Bronchus fibroblast of lung (primary cell): ENCODE measurements around the gene PYROXD2. TPM values are rescaled to one million over a fixed set of nuclear protein-coding genes. Genes with fewer than 3 reads are reported as not detected.

ENCODE experiments used
- total RNA-seq: library from RNA; depleted of rRNA; stranded (reverse); fragments of >200 nt; gene quantifications from 2 replicates; pipeline ENCODE4 v1.2.3, GENCODE V29; 2015

PYROXD2 gene
- total RNA-seq: 14.1 and 19.8 TPM in 2 replicates

DNA sequence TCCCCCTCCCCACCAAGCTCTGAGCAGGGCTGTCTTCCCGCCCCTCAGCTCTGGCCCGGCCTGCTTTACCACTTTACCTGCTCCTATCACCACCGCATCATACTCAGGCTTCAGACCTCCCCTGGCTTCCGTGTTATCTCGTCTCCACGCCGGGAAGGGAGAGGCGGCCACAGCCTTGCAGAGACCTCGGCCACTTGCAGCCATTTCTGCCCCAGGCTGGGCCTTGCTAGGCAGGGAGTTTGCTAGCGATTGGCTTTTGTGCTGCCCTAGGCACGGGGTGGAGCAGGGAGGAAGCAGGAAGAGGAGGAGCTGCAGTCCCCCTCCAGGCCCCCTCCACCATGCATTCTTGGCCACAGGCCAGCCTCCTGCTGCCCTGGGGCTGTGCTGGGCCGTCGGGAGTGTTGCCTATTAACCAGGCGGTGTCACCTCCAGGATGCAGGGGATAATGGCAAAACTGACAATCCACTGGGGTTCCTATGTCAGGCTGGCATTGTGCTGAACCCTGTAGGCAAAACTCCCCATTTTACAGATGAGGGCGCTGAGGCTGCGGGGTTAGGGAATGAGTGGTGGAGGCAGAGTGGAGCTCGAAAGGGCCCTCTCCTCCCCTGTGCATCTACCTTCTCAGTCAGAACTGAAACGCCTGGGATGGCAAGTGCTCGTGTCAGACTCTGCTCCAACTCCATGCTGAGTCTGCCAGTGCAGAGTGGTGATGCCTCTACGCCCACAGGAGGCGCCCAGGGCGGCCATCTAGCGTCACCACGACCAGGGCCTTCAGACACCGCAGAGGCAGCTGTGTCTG is at the start of gene PYROXD2:
Gene PYROXD2, minus strand, starts transcription at position 251 of the 799 bp plus-strand sequence. Its CDS starts 47 bp downstream, at position 204.

GRCh38 chr10:98446661-98447221 is 31.8 kb upstream of the PYROXD2 start, which contains the start of gene HPS1:
HPS1 (minus strand) TSS chr10:98446935; CDS start chr10:98443240, 3,695 bp downstream.

Other genes with a start within 250 kb of the PYROXD2 start
- 10.0 and 12.4 TPM in 2 replicates for gene LOXL4, start 147.0 kb downstream of the PYROXD2 start, total RNA-seq
- 42.1 and 55.3 TPM in 2 replicates for gene HPS1, start 31.8 kb upstream of the PYROXD2 start, total RNA-seq